Neural cell (in vitro differentiated cells): ENCODE results near the gene DERL3.

ENCODE experiments used
- EP300 ChIP-seq: fragments of 450-650 bp; conservative IDR thresholded peaks from 2 replicates; pipeline ENCODE4 v1.6.1; 2014; ENCODE audit warnings: antibody characterized with exemption, mild to moderate bottlenecking, moderate library complexity; ENCODE audit not compliant: poor library complexity, severe bottlenecking
- EZH2 ChIP-seq: fragments of 200-600, 300-800 bp; shearing (Covaris generic), sonication (generic); IDR thresholded peaks from 2 replicates; pipeline ENCODE4 v1.6.1; 2014; ENCODE audit warnings: antibody characterized with exemption, low read length, borderline replicate concordance, mild to moderate bottlenecking; ENCODE audit not compliant: insufficient read depth, poor library complexity, severe bottlenecking
- MXI1 ChIP-seq: fragments of 450-650 bp; conservative IDR thresholded peaks from 2 replicates; pipeline ENCODE4 v1.6.1; 2014; ENCODE audit warnings: antibody characterized with exemption, mild to moderate bottlenecking; ENCODE audit not compliant: poor library complexity, severe bottlenecking
- POLR2AphosphoS5 ChIP-seq: IDR thresholded peaks from 2 replicates; pipeline ENCODE4 v1.6.1; 2012
- RAD21 ChIP-seq: fragments of 450-650 bp; conservative IDR thresholded peaks from 2 replicates; pipeline ENCODE4 v1.6.1; 2014; ENCODE audit warnings: antibody characterized with exemption, mild to moderate bottlenecking, moderate library complexity
- SMC3 ChIP-seq: fragments of 450-650 bp; conservative IDR thresholded peaks from 2 replicates; pipeline ENCODE4 v1.6.1; 2014; ENCODE audit warnings: antibody characterized with exemption, mild to moderate bottlenecking, moderate library complexity; ENCODE audit not compliant: poor library complexity
- TF ChIP-seq, protein P1 (sequence below): fragments of 450-650 bp; IDR thresholded peaks from 2 replicates; pipeline ENCODE4 v1.5.1; 2014; ENCODE audit warnings: antibody characterized with exemption, mild to moderate bottlenecking, moderate library complexity; ENCODE audit not compliant: poor library complexity, severe bottlenecking
- TF ChIP-seq, protein P2 (sequence below): IDR thresholded peaks from 2 replicates; pipeline ENCODE4 v1.6.1; 2012; ENCODE audit warnings: borderline replicate concordance

DNA sequence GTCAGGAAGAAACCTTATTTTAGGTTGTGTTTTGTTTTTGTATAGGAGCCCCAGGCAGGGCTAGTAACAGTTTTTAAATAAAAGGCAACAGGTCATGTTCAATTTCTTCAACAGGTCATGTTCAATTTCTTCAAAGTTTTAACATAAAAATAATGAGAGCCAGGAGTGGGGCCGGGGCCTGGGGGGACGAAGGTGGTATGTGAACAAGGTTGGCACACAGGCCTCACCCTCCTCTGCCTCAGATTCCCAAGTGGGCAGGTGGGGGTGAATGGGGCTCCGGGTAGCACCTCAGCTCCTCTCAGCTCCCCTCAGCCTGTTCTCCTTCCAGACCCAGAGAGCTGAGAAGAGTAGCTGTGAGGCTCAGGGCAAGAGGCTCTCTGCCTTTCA is 4.4 kb downstream of the DERL3 start:
- TF ChIP-seq, protein P1, sequence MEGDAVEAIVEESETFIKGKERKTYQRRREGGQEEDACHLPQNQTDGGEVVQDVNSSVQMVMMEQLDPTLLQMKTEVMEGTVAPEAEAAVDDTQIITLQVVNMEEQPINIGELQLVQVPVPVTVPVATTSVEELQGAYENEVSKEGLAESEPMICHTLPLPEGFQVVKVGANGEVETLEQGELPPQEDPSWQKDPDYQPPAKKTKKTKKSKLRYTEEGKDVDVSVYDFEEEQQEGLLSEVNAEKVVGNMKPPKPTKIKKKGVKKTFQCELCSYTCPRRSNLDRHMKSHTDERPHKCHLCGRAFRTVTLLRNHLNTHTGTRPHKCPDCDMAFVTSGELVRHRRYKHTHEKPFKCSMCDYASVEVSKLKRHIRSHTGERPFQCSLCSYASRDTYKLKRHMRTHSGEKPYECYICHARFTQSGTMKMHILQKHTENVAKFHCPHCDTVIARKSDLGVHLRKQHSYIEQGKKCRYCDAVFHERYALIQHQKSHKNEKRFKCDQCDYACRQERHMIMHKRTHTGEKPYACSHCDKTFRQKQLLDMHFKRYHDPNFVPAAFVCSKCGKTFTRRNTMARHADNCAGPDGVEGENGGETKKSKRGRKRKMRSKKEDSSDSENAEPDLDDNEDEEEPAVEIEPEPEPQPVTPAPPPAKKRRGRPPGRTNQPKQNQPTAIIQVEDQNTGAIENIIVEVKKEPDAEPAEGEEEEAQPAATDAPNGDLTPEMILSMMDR: no peak
- TF ChIP-seq, protein P2, sequence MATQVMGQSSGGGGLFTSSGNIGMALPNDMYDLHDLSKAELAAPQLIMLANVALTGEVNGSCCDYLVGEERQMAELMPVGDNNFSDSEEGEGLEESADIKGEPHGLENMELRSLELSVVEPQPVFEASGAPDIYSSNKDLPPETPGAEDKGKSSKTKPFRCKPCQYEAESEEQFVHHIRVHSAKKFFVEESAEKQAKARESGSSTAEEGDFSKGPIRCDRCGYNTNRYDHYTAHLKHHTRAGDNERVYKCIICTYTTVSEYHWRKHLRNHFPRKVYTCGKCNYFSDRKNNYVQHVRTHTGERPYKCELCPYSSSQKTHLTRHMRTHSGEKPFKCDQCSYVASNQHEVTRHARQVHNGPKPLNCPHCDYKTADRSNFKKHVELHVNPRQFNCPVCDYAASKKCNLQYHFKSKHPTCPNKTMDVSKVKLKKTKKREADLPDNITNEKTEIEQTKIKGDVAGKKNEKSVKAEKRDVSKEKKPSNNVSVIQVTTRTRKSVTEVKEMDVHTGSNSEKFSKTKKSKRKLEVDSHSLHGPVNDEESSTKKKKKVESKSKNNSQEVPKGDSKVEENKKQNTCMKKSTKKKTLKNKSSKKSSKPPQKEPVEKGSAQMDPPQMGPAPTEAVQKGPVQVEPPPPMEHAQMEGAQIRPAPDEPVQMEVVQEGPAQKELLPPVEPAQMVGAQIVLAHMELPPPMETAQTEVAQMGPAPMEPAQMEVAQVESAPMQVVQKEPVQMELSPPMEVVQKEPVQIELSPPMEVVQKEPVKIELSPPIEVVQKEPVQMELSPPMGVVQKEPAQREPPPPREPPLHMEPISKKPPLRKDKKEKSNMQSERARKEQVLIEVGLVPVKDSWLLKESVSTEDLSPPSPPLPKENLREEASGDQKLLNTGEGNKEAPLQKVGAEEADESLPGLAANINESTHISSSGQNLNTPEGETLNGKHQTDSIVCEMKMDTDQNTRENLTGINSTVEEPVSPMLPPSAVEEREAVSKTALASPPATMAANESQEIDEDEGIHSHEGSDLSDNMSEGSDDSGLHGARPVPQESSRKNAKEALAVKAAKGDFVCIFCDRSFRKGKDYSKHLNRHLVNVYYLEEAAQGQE: no peak
- no peak for TF ChIP-seq EZH2
- no peak for TF ChIP-seq POLR2AphosphoS5
- no peak for TF ChIP-seq MXI1
- no peak for TF ChIP-seq SMC3
- no peak for TF ChIP-seq RAD21
- TF ChIP-seq EP300: no peak
